ENCODE results near the gene LMAN1L.

DNA sequence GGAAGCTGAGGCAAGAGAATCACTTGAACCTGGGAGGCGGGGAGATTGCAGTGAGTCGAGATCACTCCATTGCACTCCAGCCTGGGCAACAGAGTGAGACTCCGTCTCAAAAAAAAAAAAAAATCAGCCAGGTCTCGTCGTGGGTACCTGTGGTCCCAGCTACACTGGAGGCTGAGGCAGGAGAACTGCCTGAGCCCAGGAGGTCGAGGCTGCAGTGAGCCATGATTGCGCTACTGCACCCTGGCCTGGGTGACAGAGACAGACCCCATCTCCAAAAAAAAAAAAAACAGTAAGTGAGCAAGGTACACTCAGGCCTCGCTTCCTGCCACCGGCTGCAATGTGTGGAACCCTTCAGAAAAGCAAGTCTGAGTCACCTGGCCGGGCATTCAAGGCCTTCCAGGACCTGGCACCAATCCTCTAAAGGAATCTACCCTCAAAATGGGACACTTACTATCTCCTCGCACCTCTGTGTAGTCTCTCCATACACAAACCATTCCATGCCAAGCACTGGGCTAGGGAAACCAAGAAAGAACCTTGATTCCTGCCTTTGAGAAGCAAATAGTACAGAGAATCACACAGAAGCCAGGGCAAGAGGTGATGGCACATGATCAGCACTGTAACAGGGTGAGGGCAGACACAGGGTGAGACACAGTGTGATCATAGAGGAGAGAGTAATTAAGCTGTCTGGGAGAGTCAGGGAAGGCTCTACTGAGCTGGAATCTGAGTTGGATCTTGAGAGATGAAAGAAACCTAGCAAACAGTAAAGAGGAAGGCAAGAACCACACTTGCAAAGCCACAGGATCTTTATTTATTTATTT lies 50.8 kb downstream of the LMAN1L start:
- TF ChIP-seq, protein P1, sequence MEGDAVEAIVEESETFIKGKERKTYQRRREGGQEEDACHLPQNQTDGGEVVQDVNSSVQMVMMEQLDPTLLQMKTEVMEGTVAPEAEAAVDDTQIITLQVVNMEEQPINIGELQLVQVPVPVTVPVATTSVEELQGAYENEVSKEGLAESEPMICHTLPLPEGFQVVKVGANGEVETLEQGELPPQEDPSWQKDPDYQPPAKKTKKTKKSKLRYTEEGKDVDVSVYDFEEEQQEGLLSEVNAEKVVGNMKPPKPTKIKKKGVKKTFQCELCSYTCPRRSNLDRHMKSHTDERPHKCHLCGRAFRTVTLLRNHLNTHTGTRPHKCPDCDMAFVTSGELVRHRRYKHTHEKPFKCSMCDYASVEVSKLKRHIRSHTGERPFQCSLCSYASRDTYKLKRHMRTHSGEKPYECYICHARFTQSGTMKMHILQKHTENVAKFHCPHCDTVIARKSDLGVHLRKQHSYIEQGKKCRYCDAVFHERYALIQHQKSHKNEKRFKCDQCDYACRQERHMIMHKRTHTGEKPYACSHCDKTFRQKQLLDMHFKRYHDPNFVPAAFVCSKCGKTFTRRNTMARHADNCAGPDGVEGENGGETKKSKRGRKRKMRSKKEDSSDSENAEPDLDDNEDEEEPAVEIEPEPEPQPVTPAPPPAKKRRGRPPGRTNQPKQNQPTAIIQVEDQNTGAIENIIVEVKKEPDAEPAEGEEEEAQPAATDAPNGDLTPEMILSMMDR (IDR thresholded peaks at IDR 0.05): no peak
- no peak for TF ChIP-seq POLR2A (IDR thresholded peaks at IDR 0.05)

All from ovary (tissue), 3 donors.